ENCODE results near the gene NOL6.

The NOL6 gene

GRCh38 chr9:33446240-33446945, 27.3 kb downstream of the NOL6 start:
- no peak overlapping the region for H3K4me3 ChIP-seq (ENCODE audit: low read depth, low read length)
- TF ChIP-seq, protein P1, sequence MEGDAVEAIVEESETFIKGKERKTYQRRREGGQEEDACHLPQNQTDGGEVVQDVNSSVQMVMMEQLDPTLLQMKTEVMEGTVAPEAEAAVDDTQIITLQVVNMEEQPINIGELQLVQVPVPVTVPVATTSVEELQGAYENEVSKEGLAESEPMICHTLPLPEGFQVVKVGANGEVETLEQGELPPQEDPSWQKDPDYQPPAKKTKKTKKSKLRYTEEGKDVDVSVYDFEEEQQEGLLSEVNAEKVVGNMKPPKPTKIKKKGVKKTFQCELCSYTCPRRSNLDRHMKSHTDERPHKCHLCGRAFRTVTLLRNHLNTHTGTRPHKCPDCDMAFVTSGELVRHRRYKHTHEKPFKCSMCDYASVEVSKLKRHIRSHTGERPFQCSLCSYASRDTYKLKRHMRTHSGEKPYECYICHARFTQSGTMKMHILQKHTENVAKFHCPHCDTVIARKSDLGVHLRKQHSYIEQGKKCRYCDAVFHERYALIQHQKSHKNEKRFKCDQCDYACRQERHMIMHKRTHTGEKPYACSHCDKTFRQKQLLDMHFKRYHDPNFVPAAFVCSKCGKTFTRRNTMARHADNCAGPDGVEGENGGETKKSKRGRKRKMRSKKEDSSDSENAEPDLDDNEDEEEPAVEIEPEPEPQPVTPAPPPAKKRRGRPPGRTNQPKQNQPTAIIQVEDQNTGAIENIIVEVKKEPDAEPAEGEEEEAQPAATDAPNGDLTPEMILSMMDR (IDR thresholded peaks at IDR 0.05; ENCODE audit: borderline replicate concordance, insufficient read depth, low read depth, low read length): no peak

DNA sequence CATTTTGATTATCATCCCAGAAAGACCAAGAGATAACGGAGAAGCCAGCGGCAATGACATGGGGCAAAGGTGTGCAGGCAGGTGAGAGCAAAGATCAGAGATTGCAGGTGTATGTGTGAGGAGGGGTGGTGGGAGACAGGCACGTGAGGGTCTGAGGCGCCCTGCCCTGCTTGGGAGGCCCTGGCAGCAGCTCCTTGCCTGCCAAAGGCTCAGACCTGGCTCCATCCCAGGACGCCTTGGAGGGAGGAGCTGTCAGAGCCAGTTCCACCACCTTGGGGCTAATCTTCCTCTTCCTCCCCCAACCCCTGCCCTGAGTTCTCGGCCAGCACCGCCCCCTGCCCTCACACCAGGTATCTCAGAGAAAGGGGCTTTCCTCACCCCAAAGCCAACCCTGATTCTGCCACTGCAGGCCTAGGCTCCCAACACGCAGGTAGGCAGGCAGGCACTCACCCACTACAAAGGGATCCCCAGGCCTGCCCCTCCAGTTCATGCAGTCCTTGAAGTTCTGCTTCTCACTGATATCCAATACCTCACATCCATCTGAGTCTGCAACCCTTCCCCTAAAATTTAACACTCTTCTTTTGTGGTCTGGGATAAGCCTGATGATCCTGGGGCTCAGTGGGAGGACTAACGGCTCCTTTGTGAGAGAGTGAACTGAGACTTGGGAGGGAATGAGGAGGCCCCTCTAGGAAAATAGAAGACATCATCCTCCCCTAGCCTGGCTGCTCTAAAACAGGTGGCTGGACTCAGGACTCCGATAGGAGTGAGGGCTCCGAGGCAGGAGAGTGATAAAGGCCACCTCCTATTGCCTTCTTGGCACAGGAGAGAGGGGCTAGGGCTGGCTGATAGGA, 28.1 kb downstream of the NOL6 start:
- TF ChIP-seq, protein P1 (IDR thresholded peaks at IDR 0.05; ENCODE audit: borderline replicate concordance, insufficient read depth, low read depth, low read length): no peak
- H3K4me3 ChIP-seq (ENCODE audit: low read depth, low read length): no peak overlapping the region

DNA sequence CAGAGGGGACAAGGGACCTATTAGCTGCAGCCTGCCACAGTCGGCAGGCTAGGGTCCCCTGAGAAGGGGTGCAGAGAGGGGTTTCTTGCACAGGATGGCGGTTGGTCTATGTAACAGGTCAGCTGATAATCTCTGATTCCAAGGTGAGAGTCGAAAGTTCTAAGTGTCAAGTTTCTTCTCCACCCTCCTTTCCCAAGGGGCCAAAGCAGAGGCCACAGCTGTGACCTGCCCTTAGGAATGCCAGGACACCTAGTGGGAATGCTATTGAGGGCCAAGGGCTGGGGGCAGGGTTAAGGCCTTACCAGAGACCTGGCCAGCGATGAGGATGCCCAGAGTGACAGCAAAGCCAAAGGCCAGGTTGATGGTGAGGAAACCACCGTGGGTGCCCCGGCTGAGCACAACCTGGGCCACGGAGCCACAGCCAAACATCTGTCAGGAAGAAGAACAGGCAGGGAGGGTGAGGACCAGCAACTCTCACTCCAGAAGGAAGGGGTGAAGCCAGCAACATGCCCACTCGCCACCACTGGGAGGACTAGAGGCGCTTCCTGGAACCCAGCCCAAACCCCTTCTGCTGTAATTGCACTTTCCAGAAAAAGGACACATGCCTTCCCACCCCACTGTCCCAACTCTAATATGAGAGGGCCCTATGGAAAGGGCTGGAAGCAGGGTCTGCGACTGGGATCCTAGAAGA, 30.1 kb downstream of the NOL6 start:
- TF ChIP-seq, protein P1 (IDR thresholded peaks at IDR 0.05; ENCODE audit: borderline replicate concordance, insufficient read depth, low read depth, low read length): no peak
- H3K4me3 ChIP-seq (ENCODE audit: low read depth, low read length): no peak overlapping the region

DNA sequence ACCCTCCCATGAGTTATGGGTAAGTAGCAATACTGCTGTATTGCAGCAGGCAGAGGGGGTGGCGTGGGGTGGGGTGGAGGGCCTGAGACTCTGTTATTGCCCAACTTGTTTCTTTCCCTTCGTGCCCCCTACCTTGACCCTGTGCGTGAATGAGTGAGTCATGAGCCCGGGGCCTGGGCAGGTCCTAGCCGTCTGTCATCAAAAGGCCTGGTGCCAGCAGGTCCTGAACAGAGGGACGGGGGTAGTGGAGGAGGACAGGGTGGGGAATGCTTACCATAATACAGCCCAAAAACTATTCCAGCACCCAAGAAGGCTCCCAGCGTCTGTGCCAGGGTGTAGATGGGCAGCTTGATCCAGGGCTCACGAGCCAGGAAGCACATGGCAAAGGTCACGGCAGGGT, 30.7 kb downstream of the NOL6 start:
- TF ChIP-seq, protein P1 (IDR thresholded peaks at IDR 0.05; ENCODE audit: borderline replicate concordance, insufficient read depth, low read depth, low read length): no peak
- no peak overlapping the region for H3K4me3 ChIP-seq (ENCODE audit: low read depth, low read length)

DNA sequence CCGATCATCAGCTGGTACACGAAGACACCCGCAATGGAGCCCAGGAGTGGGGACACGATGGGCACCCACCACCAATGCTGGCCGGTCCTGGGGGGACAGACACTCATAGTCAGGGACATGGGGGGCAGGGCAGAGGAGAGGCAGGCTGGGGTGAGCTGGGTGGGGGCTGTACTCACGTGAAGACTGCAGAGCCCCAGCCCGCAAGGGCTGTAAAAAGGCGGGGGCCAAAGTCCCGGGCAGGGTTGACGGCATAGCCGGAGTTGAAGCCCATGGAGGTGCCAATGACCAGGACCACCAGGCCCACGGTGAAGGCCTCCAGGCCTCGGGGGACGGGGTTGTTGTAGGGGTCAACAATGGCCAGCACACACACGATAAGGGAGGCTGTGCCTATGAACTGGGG, 31.6 kb downstream of the NOL6 start:
- TF ChIP-seq, protein P1 (IDR thresholded peaks at IDR 0.05; ENCODE audit: borderline replicate concordance, insufficient read depth, low read depth, low read length): no peak
- no peak overlapping the region for H3K4me3 ChIP-seq (ENCODE audit: low read depth, low read length)

GRCh38 chr9:33440609-33441008, 33.1 kb downstream of the NOL6 start:
- TF ChIP-seq, protein P1 (IDR thresholded peaks at IDR 0.05; ENCODE audit: borderline replicate concordance, insufficient read depth, low read depth, low read length): no peak
- H3K4me3 ChIP-seq (ENCODE audit: low read depth, low read length): no peak overlapping the region

Data from GM12875 (cell line).